Measurements from ENCODE around the gene SERHL2.

DNA sequence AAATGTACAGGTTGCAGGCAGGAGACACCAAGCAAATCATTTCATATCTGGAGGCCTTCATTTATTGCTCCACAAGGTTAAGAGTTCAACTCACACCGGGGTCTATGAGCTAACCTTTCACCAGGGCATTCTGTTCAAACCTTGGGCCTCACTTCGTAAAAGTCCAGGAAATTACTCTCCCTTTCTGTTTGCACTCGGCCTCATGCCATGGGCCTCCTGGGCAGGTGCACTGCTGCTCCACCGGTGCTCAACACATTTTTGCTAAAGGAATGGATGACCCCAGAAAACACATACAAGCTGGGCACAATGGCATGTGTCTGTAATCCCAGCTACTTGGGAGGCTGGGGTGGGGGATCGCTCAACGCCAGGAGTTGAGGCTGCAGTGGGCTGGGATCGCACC, 17.6 kb upstream of the SERHL2 start:
- TF ChIP-seq EZH2 (IDR thresholded peaks at IDR 0.05; ENCODE audit: insufficient read depth, poor library complexity, severe bottlenecking) (no peak), EZH2phosphoT487 (IDR thresholded peaks at IDR 0.05; ENCODE audit: insufficient read depth, low read depth) (no peak)
